Stimulated activated CD4-positive, alpha-beta T cell treated with anti-CD3 and anti-CD28 coated beads, TNF-alpha, amount 100 ng/mL, for 24 hours (primary cell): ENCODE measurements around the gene AOC1.

Experiments
- DNase-seq, 3 experiments: peaks; one replicate each; pipeline ENCODE4 v3.0.0-alpha.2; 2020; ENCODE audit warnings: low read depth in 3 of 3

The AOC1 gene

GRCh38 chr7:150835702-150836280 is 16.5 kb upstream of the AOC1 start:
- DNase-seq = no peak

GRCh38 chr7:150838965-150839650 is 13.2 kb upstream of the AOC1 start:
- no peak for DNase-seq

- DNase-seq = no peak
Measured at GRCh38 chr7:150842018-150842417, 10.3 kb upstream of the AOC1 start.

GRCh38 chr7:150842716-150843115 is 9.6 kb upstream of the AOC1 start:
- no peak for DNase-seq

- DNase-seq = no peak
Measured at GRCh38 chr7:150845421-150845861, 6.9 kb upstream of the AOC1 start.

GRCh38 chr7:150846291-150847115 is 5.8 kb upstream of the AOC1 start:
- no peak for DNase-seq

- DNase-seq = no peak
Measured at GRCh38 chr7:150847536-150847935, 4.8 kb upstream of the AOC1 start.

- no peak for DNase-seq
Measured at GRCh38 chr7:150848111-150848510, 4.2 kb upstream of the AOC1 start.

- no peak for DNase-seq
Measured at GRCh38 chr7:150848561-150849115, 3.7 kb upstream of the AOC1 start.

GRCh38 chr7:150849204-150849775 is 3.0 kb upstream of the AOC1 start:
- no peak for DNase-seq

- DNase-seq = no peak
Measured at GRCh38 chr7:150850273-150850672, 2.0 kb upstream of the AOC1 start.

- no peak for DNase-seq
Measured at GRCh38 chr7:150851492-150852370, 586 bp upstream of the AOC1 start.

GRCh38 chr7:150854066-150855000 is 2.0 kb downstream of the AOC1 start:
- DNase-seq = no peak

GRCh38 chr7:150855046-150855445 is 2.7 kb downstream of the AOC1 start:
- no peak for DNase-seq

GRCh38 chr7:150855476-150856302 is 3.4 kb downstream of the AOC1 start:
- DNase-seq = no peak

GRCh38 chr7:150856303-150857275 is 4.3 kb downstream of the AOC1 start:
- DNase-seq = no peak

- DNase-seq = no peak
Measured at GRCh38 chr7:150857276-150858055, 5.1 kb downstream of the AOC1 start.
